Muscle of leg (tissue), 11 donors: ENCODE results near the gene PLEKHA5. TPM values are rescaled to one million over a fixed set of nuclear protein-coding genes. Genes with fewer than 3 reads are reported as not detected.

Source experiments
- DNase-seq: peaks from one replicate; pipeline ENCODE4 v3.0.0; 2013
- H3K27ac ChIP-seq: one replicate; pipeline ENCODE4 v1.5.1; 2013; ENCODE audit warnings: mild to moderate bottlenecking, low read length, control low read depth
- H3K27me3 ChIP-seq: one replicate; pipeline ENCODE4 v1.6.1; 2013; ENCODE audit warnings: low read length; ENCODE audit not compliant: control insufficient read depth, insufficient read depth
- H3K36me3 ChIP-seq: one replicate; pipeline ENCODE4 v1.6.1; 2013; ENCODE audit warnings: low read length; ENCODE audit not compliant: control insufficient read depth, insufficient read depth
- H3K4me1 ChIP-seq: one replicate; pipeline ENCODE4 v1.6.1; 2013; ENCODE audit warnings: low read length; ENCODE audit not compliant: control insufficient read depth, insufficient read depth
- H3K4me3 ChIP-seq: one replicate; pipeline ENCODE4 v1.5.1; 2013; ENCODE audit warnings: low read length, control low read depth
- H3K9me3 ChIP-seq: replicated peaks from 2 replicates; pipeline ENCODE4 v1.6.1; 2013; ENCODE audit warnings: low read depth, low read length; ENCODE audit not compliant: control insufficient read depth
- WGBS: methylation state at CpG from one replicate; pipeline ENCODE4 v1.1.5; 2013; ENCODE audit warnings: missing lambda C conversion rate; ENCODE audit not compliant: insufficient coverage; 5-methylcytosine and 5-hydroxymethylcytosine counted together
- polyA plus RNA-seq, 8 donors: library from polyadenylated mRNA; unstranded; fragments of 120-200 nt; gene quantifications; one replicate each; pipeline versions ENCODE4 v1.2.1 to v1.2.3, GENCODE V29; 2013; ENCODE audit warnings: inconsistent platforms in 1 of 8, low replicate concordance in 1 of 8; ENCODE audit not compliant: insufficient read length in 8 of 8, insufficient read depth in 1 of 8
- total RNA-seq: library from RNA; stranded (reverse); fragments of 120-200 nt; gene quantifications from one replicate; pipeline ENCODE4 v1.2.4, GENCODE V29; 2013

Gene PLEKHA5
- total and polyA plus RNA-seq, 9 donors: 13.2 to 24.6 (median 17.1) TPM

GRCh38 chr12:19251481-19252132, 122.1 kb downstream of the PLEKHA5 start:
- H3K9me3 ChIP-seq: no peaks in the 10 kb centered on the region
- no peaks in the 10 kb centered on the region for H3K4me1 ChIP-seq
- no peak overlapping the region for H3K27ac ChIP-seq
- H3K36me3 ChIP-seq: no peaks in the 10 kb centered on the region
- H3K4me3 ChIP-seq: no peak overlapping the region
- WGBS: no CpG with 5 or more reads among the region's 3 CpGs
- no peak for DNase-seq
- H3K27me3 ChIP-seq: no peaks in the 10 kb centered on the region

GRCh38 chr12:19260135-19260534, 130.6 kb downstream of the PLEKHA5 start:
- no peak for DNase-seq
- Histone ChIP-seq H3K27me3 (no peaks in the 10 kb centered on the region), H3K36me3 (no peaks in the 10 kb centered on the region)

DNA sequence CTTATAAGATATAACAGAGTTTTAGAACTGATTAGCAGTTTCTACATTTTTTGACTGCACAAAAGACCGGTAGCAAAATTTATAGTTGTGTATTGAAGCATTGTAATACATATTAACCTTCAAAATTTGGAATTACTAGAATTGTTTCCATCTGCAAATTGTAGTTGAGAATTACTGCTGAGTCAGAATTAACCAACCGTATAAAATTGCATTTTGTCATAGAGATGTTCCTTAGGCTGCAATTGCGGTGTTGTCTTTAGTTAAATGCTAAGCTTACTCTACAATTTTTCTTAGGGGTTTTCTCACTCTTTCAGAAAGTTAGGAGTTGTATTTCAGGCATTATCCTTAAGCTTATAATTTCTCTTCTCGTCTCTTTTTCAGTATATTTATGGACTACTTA, 132.2 kb downstream of the PLEKHA5 start:
- H3K4me3 ChIP-seq: no peak overlapping the region
- no peak overlapping the region for H3K27ac ChIP-seq
- H3K36me3 ChIP-seq: no peaks in the 10 kb centered on the region
- no peaks in the 10 kb centered on the region for H3K9me3 ChIP-seq
- H3K4me1 ChIP-seq: no peaks in the 10 kb centered on the region
- DNase-seq: no peak
- H3K27me3 ChIP-seq: no peaks in the 10 kb centered on the region
- no CpG with 5 or more reads among the region's 4 CpGs for WGBS

More at GRCh38 chr12:19260135-19260534, 130.6 kb downstream of the PLEKHA5 start:
- WGBS: no CpG with 5 or more reads among the region's 2 CpGs
- no peak overlapping the region for H3K27ac ChIP-seq
- H3K4me3 ChIP-seq: no peak overlapping the region
- no peaks in the 10 kb centered on the region for H3K4me1 ChIP-seq
- H3K9me3 ChIP-seq: no peaks in the 10 kb centered on the region

DNA sequence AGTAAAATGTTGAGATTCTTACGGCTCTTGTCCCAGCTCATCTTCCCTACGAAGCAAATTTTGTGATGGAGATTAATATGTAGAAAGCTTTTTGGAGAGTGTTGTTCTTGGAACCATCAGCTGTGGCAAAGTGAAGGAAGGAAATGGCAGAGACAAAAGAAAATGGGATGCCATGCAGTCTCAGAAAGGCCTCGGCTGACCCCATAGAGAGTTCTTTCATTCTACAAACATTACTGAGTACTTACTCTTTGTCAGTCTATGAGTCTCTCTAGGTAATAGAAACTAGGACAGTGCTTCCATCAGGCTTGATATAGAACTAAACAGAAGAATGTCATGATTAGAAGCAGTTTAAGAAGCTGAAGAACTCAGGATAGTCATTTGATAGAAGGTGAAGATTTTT, 134.1 kb downstream of the PLEKHA5 start:
- Histone ChIP-seq H3K36me3 (no peaks in the 10 kb centered on the region), H3K27me3 (no peaks in the 10 kb centered on the region), H3K27ac (no peak overlapping the region), H3K9me3 (no peaks in the 10 kb centered on the region), H3K4me1 (no peaks in the 10 kb centered on the region), H3K4me3 (no peak overlapping the region)
- no CpG with 5 or more reads among the region's 3 CpGs for WGBS
- DNase-seq: no peak

DNA sequence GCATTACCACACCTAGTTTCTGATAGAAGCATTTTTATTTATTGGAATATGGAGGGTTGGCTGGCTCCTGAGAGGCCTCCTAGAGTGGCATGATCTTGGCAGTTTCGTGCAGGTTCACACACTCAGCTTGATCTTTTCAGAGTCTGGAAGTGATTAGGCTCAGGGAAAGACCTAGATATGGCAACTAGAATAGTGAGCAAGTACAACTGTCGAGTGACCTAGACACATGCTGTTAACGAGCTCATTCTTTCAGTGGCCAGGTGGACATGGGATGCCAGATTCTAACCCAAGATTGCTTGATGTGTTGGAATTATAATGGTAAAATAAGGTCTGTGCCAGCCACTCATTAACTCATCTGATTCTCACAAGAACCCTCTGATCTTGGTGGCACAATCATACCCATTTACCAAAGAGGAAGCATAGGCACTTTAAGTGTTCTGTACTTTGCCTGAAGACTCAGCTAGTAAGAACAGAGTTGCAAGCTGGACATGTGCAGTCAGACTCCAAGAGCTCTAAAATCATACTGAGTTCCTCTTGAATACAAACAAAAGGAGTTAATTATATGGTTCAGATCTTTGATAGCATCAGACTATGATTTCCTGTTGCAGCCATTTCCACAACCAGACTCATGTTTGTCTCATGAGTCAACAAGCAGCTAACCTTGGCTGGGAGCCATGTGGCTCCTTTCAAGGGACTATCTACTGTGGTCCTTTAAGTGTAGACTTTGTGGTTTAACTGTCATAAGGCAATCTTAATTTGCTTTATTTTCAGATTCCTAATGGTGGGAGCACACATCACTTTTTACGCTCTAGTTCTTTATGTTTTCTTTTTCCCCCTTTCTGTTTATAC, 144.2 kb downstream of the PLEKHA5 start:
- Histone ChIP-seq H3K4me1 (no peaks in the 10 kb centered on the region), H3K9me3 (no peaks in the 10 kb centered on the region), H3K36me3 (peaks cover 11% of the 10 kb centered on the region), H3K27me3 (no peaks in the 10 kb centered on the region), H3K27ac (no peak overlapping the region), H3K4me3 (no peak overlapping the region)
- 100% methylated on average over 1 of the region's 4 CpGs for WGBS
- peak; percentile 54 for DNase-seq

- no peak overlapping the region for H3K4me3 ChIP-seq
- peaks cover 11% of the 10 kb centered on the region for H3K36me3 ChIP-seq
- H3K27ac ChIP-seq: no peak overlapping the region
- H3K9me3 ChIP-seq: no peaks in the 10 kb centered on the region
- DNase-seq: no peak
- H3K27me3 ChIP-seq: no peaks in the 10 kb centered on the region
- no peaks in the 10 kb centered on the region for H3K4me1 ChIP-seq
These were observed 147.2 kb downstream of the PLEKHA5 start for GRCh38 chr12:19276767-19277166.

- Histone ChIP-seq H3K27ac (no peak overlapping the region), H3K27me3 (no peaks in the 10 kb centered on the region), H3K9me3 (no peaks in the 10 kb centered on the region), H3K36me3 (peaks cover 11% of the 10 kb centered on the region), H3K4me3 (no peak overlapping the region), H3K4me1 (no peaks in the 10 kb centered on the region)
- DNase-seq: no peak
These were observed 148.2 kb downstream of the PLEKHA5 start for GRCh38 chr12:19277711-19278110.

DNA sequence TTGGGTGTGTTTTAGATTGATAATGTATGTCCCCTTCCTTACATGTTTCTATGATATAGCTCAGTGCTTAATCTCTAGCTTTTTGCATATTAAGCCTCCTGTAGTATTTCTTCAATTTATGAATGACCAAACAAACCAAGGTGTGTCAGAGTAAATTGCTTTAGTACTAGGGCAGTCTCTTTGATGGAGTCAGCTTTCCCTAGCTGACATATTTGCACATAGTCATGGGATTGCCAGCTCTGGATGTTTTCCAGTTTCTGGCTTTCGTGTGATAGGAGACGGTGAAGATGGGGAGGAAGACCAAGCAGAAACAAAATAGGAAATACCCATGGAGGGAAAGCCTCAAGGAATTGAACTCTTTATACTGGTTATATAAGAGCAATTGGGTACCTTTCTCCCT, 148.9 kb downstream of the PLEKHA5 start:
- Histone ChIP-seq H3K4me1 (no peaks in the 10 kb centered on the region), H3K27me3 (no peaks in the 10 kb centered on the region), H3K9me3 (no peaks in the 10 kb centered on the region), H3K27ac (no peak overlapping the region), H3K36me3 (peaks cover 13% of the 10 kb centered on the region), H3K4me3 (no peak overlapping the region)
- no CpG with 5 or more reads among the region's 2 CpGs for WGBS
- DNase-seq: no peak

DNA sequence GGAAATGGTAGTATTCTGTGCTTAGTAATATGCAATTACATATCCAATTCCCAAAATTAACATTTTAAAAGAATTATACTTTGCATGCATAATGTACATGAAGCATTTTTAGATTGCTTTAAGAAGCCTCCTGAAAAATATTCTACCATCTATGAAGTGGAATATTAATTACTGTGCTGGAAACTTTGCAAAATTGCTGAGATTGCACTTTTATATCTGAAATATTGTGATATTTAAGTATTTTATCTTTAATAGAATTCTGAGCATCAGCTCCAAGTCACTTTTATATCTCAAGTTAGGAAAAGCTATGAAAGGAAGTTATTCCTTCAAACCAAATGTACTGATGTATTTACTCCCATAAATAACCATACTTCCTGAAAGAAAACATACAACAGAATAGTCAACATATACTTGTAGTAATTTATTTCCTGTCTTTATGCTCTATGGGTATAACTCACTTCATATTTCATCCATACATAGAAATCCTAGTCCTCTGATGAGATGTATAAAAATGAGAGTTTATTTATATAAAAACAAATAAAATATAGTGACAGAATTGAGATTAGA, 152.7 kb downstream of the PLEKHA5 start:
- Histone ChIP-seq H3K4me3 (no peak overlapping the region), H3K36me3 (peaks cover 5% of the 10 kb centered on the region), H3K27ac (no peak overlapping the region), H3K9me3 (no peaks in the 10 kb centered on the region), H3K4me1 (no peaks in the 10 kb centered on the region), H3K27me3 (no peaks in the 10 kb centered on the region)
- DNase-seq: no peak

DNA sequence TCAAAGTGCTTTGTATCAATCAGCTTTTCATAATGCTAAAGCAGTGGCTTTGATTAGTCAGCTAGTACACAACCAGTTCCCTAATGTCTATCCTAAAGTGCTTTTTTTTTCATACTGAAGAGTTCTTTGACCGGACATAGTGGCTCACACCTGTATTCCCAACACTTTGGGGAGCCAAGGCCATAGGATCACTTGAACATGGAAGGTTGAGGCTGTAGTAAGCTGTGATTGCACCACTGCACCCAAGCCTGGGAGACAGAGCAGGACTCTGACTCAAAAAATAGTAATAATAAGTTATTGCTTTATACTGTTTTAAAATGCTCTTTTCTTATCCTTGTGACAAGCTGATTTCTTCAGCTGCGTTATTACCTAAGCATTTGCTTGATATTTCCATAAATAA, 155.1 kb downstream of the PLEKHA5 start:
- DNase-seq: no peak
- WGBS: no CpG with 5 or more reads among the region's 2 CpGs
- H3K36me3 ChIP-seq: peaks cover 5% of the 10 kb centered on the region

More for the DNA sequence above, 155.1 kb downstream of the PLEKHA5 start:
- Histone ChIP-seq H3K4me3 (no peak overlapping the region), H3K9me3 (no peaks in the 10 kb centered on the region), H3K27me3 (no peaks in the 10 kb centered on the region), H3K27ac (no peak overlapping the region), H3K4me1 (no peaks in the 10 kb centered on the region)
